Upper lobe of left lung (tissue), 6 donors: Measurements from ENCODE around the gene GTPBP3. TPM values are rescaled to one million over a fixed set of nuclear protein-coding genes. Genes with fewer than 3 reads are reported as not detected.
A peak's percentile ranks its signal among the peaks of the same experiment; 100 is the strongest.

Experiments used
- ATAC-seq, 2 donors: fragments of 200-7000 bp; cut with Tn5 transposase; one replicate each; pipeline ENCODE4 v1.9.1; 2022; ENCODE audit warnings: mild to moderate bottlenecking in 2 of 2, moderate library complexity in 2 of 2; ENCODE audit not compliant: low FRiP score in 2 of 2
- DNase-seq, 2 donors: peaks; one replicate each; pipeline ENCODE4 v3.0.0-alpha.2; 2019 to 2020
- H3K27ac ChIP-seq, 4 donors: fragments of 200-600 bp; sonication (generic); one replicate each; pipeline ENCODE4 v1.5.1; 2016 to 2019
- H3K27me3 ChIP-seq, 4 donors: fragments of 200-600 bp; sonication (generic); one replicate each; pipeline ENCODE4 v1.5.1; 2017 to 2019
- H3K36me3 ChIP-seq, 4 donors: fragments of 200-600 bp; sonication (generic); one replicate each; pipeline ENCODE4 v1.5.1; 2016 to 2019
- H3K4me1 ChIP-seq, 4 donors: fragments of 200-600 bp; sonication (generic); one replicate each; pipeline ENCODE4 v1.5.1; 2018 to 2019
- H3K4me3 ChIP-seq, 4 donors: fragments of 200-600 bp; sonication (generic); one replicate each; pipeline ENCODE4 v1.5.1; 2017 to 2019; ENCODE audit warnings: mild to moderate bottlenecking in 2 of 4, moderate library complexity in 1 of 4
- H3K9me3 ChIP-seq, 4 donors: fragments of 200-600 bp; sonication (generic); one replicate each; pipeline ENCODE4 v1.5.1; 2018 to 2019
- EP300 ChIP-seq, 4 donors: sonication (generic); formaldehyde crosslinking; IDR thresholded peaks; one replicate each; pipeline ENCODE4 v1.5.1; 2017; ENCODE audit warnings: antibody characterized with exemption in 4 of 4, control low read depth in 2 of 4
- POLR2A ChIP-seq, 4 donors: fragments of 450-650 bp; IDR thresholded peaks; one replicate each; pipeline ENCODE4 v1.5.1; 2016 to 2017; ENCODE audit warnings: antibody characterized with exemption in 4 of 4, mild to moderate bottlenecking in 2 of 4
- POLR2AphosphoS5 ChIP-seq, 2 donors: sonication (generic); formaldehyde crosslinking; IDR thresholded peaks; one replicate each; pipeline ENCODE4 v1.5.1; 2017; ENCODE audit warnings: antibody characterized with exemption in 2 of 2
- WGBS, 2 donors: methylation state at CpG; one replicate each; pipeline ENCODE4 v1.1.5; 2017 to 2018; 5-methylcytosine and 5-hydroxymethylcytosine counted together
- total RNA-seq, 6 donors: library from RNA; depleted of rRNA in 4 of 6; stranded (reverse); fragments of >200 nt in 4 of 6; gene quantifications; one replicate each; pipeline versions ENCODE4 v1.1.0 to v1.2.1, GENCODE V29; 2016 to 2021
- TF ChIP-seq, protein P1 (sequence below), 6 experiments: fragments of 450-650 bp in 4 of 6; fragments of 200-600 bp in 2 of 6; sonication (generic) in 2 of 6; IDR thresholded peaks; one replicate each; pipeline ENCODE4 v1.5.1; 2016 to 2019; ENCODE audit warnings: antibody characterized with exemption in 6 of 6
- donor health status: DM: no; HTN: no; CAD: no; lungs with moderate emphysema.
- donor health status: DM: no; HTN: yes; CAD: no; lungs with severe emphysema.

Gene GTPBP3
- total RNA-seq, 6 donors from 2014 or later, result 14.9 to 95.3 (median 26.4) TPM

- 87 to 89% methylated on average over 18 to 28 of the region's 28 CpGs for WGBS, 2 donors
- TF ChIP-seq POLR2AphosphoS5 (IDR thresholded peaks at IDR 0.05), result no peak
- TF ChIP-seq, protein P1, sequence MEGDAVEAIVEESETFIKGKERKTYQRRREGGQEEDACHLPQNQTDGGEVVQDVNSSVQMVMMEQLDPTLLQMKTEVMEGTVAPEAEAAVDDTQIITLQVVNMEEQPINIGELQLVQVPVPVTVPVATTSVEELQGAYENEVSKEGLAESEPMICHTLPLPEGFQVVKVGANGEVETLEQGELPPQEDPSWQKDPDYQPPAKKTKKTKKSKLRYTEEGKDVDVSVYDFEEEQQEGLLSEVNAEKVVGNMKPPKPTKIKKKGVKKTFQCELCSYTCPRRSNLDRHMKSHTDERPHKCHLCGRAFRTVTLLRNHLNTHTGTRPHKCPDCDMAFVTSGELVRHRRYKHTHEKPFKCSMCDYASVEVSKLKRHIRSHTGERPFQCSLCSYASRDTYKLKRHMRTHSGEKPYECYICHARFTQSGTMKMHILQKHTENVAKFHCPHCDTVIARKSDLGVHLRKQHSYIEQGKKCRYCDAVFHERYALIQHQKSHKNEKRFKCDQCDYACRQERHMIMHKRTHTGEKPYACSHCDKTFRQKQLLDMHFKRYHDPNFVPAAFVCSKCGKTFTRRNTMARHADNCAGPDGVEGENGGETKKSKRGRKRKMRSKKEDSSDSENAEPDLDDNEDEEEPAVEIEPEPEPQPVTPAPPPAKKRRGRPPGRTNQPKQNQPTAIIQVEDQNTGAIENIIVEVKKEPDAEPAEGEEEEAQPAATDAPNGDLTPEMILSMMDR (IDR thresholded peaks at IDR 0.05), result no peak
- no peak for TF ChIP-seq POLR2A (IDR thresholded peaks at IDR 0.05)
- TF ChIP-seq EP300 (IDR thresholded peaks at IDR 0.05), result no peak
- no peaks in the 10 kb centered on the region for H3K9me3 ChIP-seq
These were observed 12.8 kb upstream of the GTPBP3 start for GRCh38 chr19:17324357-17325114.

DNA sequence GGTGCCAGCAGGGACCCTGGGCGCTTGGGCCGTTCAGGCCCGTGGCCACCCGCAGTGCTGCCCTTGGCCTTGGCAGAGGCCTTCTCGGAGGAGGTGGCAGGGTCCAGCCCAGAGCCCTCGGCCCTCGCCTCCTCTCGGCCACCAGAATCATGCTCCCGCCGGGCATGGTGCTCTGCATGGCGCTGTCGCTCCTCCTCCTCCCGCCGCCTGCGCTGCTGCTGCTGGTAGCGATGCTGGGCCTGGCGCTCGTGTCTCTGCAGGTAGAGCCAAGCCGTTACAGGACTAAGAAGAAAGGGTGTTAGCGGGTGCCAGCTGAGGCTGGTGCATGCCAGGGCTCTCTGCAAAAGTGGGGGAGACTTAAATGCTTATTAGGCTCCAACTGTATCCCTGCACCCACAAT, 12.2 kb upstream of the GTPBP3 start:
- no peaks in the 10 kb centered on the region for H3K9me3 ChIP-seq
- H3K27me3 ChIP-seq, result peaks cover 0 to 9% (median 2%) of the 10 kb centered on the region in 4 donors
- TF ChIP-seq POLR2A (IDR thresholded peaks at IDR 0.05), result no peak
- TF ChIP-seq, protein P1 (IDR thresholded peaks at IDR 0.05), result no peak
- TF ChIP-seq EP300 (IDR thresholded peaks at IDR 0.05), result no peak
- TF ChIP-seq POLR2AphosphoS5 (IDR thresholded peaks at IDR 0.05), result no peak
- H3K36me3 ChIP-seq, result peaks cover 7 to 22% (median 17%) of the 10 kb centered on the region in 4 donors
- 96 to 97% methylated on average over 15 to 20 of the region's 20 CpGs for WGBS, 2 donors
- no peak overlapping the region for H3K4me3 ChIP-seq
- DNase-seq, result no peak
- no peak for ATAC-seq
- no peak overlapping the region for H3K27ac ChIP-seq
- peaks cover 8 to 27% (median 13%) of the 10 kb centered on the region in 4 donors for H3K4me1 ChIP-seq

More at GRCh38 chr19:17324357-17325114, 12.8 kb upstream of the GTPBP3 start:
- ATAC-seq (no peak), DNase-seq (no peak)
- peaks cover 12 to 28% (median 23%) of the 10 kb centered on the region in 4 donors for H3K36me3 ChIP-seq
- H3K4me3 ChIP-seq, result no peak overlapping the region
- H3K27ac ChIP-seq, result peak overlapping the region in 1 of 4 donors; percentile 12
- H3K27me3 ChIP-seq, result peaks cover 0 to 9% (median 2%) of the 10 kb centered on the region in 4 donors
- H3K4me1 ChIP-seq, result peaks cover 8 to 26% (median 13%) of the 10 kb centered on the region in 4 donors

DNA sequence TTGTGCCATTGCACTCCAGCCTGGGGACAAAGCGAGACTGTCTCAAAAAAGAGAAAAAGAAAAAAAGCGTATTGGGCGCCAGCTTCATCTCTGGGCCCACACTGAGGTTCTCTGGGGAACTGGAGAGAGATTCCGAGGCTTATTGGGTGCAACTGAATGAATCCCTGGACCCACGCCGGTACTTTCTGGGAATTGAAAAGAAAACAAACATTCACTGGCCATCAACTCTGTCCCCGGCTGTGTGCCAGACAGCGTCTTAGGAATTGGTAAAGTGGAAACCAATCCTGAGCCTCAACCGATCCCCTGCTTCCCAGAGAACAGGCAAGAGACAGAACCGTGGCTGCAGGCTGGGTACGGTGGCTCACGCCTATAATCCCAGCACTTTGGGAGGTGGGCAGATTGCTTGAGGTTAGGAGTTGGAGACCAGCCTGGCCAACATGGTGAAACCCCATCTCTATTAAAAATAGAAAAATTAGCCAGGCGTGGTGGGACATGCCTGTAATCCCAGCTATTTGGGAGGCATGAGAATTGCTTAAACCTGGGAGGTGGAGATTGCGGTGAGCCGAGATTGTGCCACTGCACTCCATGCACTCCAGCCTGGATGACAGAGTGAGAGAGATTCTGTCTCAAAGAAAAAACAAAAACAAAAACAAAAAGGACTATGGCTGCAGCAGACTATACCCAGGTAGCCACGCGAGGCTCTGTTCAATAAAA, 11.3 kb upstream of the GTPBP3 start:
- Histone ChIP-seq H3K36me3 (peaks cover 0 to 13% (median 8%) of the 10 kb centered on the region in 4 donors), H3K9me3 (no peaks in the 10 kb centered on the region), H3K4me3 (no peak overlapping the region), H3K4me1 (peaks cover 8 to 27% (median 13%) of the 10 kb centered on the region in 4 donors), H3K27me3 (peaks cover 0 to 9% (median 2%) of the 10 kb centered on the region in 4 donors), H3K27ac (no peak overlapping the region)
- no peak for TF ChIP-seq POLR2AphosphoS5 (IDR thresholded peaks at IDR 0.05)
- no peak for TF ChIP-seq EP300 (IDR thresholded peaks at IDR 0.05)
- TF ChIP-seq, protein P1 (IDR thresholded peaks at IDR 0.05), result no peak
- TF ChIP-seq POLR2A (IDR thresholded peaks at IDR 0.05), result no peak
- 79 to 84% methylated on average over 17 of the region's 17 CpGs for WGBS, 2 donors
- DNase-seq, result no peak
- ATAC-seq, result no peak

- no peak for ATAC-seq
- no peak for DNase-seq
- H3K36me3 ChIP-seq, result peaks cover 0 to 7% (median 5%) of the 10 kb centered on the region in 4 donors
- no peak overlapping the region for H3K27ac ChIP-seq
- H3K4me3 ChIP-seq, result no peak overlapping the region
- H3K4me1 ChIP-seq, result peaks cover 8 to 27% (median 13%) of the 10 kb centered on the region in 4 donors
- H3K9me3 ChIP-seq, result no peaks in the 10 kb centered on the region
- peaks cover 0 to 9% (median 2%) of the 10 kb centered on the region in 4 donors for H3K27me3 ChIP-seq
- 88 to 90% methylated on average over 11 of the region's 11 CpGs for WGBS, 2 donors
- TF ChIP-seq, protein P1 (IDR thresholded peaks at IDR 0.05), result no peak
- TF ChIP-seq EP300 (IDR thresholded peaks at IDR 0.05) (no peak), POLR2AphosphoS5 (IDR thresholded peaks at IDR 0.05) (no peak), POLR2A (IDR thresholded peaks at IDR 0.05) (no peak)
These were observed 10.8 kb upstream of the GTPBP3 start for GRCh38 chr19:17326595-17326966.
